Measurements from ENCODE around the gene SERPINB12. TPM values are rescaled to one million over a fixed set of nuclear protein-coding genes. Genes with fewer than 3 reads are reported as not detected.
A peak's percentile ranks its signal among the peaks of the same experiment; 100 is the strongest.

The SERPINB12 gene
- total RNA-seq, 1 experiment from 2014 or later, result not detected

- TF ChIP-seq CTCF (conservative IDR thresholded peaks at IDR 0.05), result peak; percentile 84
- H2BK5ac ChIP-seq (ENCODE audit: insufficient read length, low read length), result no peak overlapping the region
- no peak overlapping the region for H4K8ac ChIP-seq (replicated peaks; ENCODE audit: insufficient read length, low read depth, low read length)
- no peak overlapping the region for H2BK12ac ChIP-seq (ENCODE audit: insufficient read length, low read depth, low read length)
- no peak overlapping the region for H3K4ac ChIP-seq (ENCODE audit: low read depth, low read length)
- H3K27ac Mint-ChIP-seq, result no peak overlapping the region; a peak in 1 of 7 replicates
- H2AK5ac ChIP-seq (ENCODE audit: insufficient read length, low read length), result no peak overlapping the region
- no peak overlapping the region for H2BK20ac ChIP-seq (ENCODE audit: low read depth, low read length, poor library complexity, severe bottlenecking)
- no peaks in the 10 kb centered on the region for H3K36me3 Mint-ChIP-seq (ENCODE audit: insufficient read depth in 1 of 3, low read depth in 3 of 3)
- H3K9ac ChIP-seq (ENCODE audit: extremely low read depth, insufficient read length, low read length), result no peak overlapping the region
- H3K18ac ChIP-seq (ENCODE audit: insufficient read length, low read depth, low read length), result no peak overlapping the region
- no CpG with 5 or more reads among the region's 16 CpGs for WGBS (ENCODE audit: extremely low coverage, insufficient read length, low lambda C conversion rate)
- H3K27me3 Mint-ChIP-seq (ENCODE audit: low read depth), result no peaks in the 10 kb centered on the region
- no peak overlapping the region for H2BK15ac ChIP-seq (ENCODE audit: low read depth, low read length)
- no peaks in the 10 kb centered on the region for H3K79me1 ChIP-seq (ENCODE audit: insufficient read depth, low read depth, low read length, poor library complexity, severe bottlenecking)
- peak; percentile 71 for DNase-seq
- peaks cover 25 to 29% of the 10 kb centered on the region in 2 experiments for H3K4me1 Mint-ChIP-seq
- H3K14ac ChIP-seq (ENCODE audit: insufficient read depth, low read length), result no peak overlapping the region
- H3K23me2 ChIP-seq (ENCODE audit: insufficient read length, low read depth, low read length, poor library complexity, severe bottlenecking), result peaks cover 2% of the 10 kb centered on the region
- no peak overlapping the region for H3K56ac ChIP-seq (ENCODE audit: insufficient read length, low read depth, low read length)
- H3K79me2 ChIP-seq (ENCODE audit: insufficient read depth, low read length), result no peaks in the 10 kb centered on the region
- H2AFZ ChIP-seq (ENCODE audit: low read length), result peak overlapping the region; percentile 78
- peaks cover 4% of the 10 kb centered on the region; the same call in 1 of the 2 replicates for H3K4me1 ChIP-seq (ENCODE audit: insufficient read depth, low read length)
- H3K4me3 Mint-ChIP-seq, result no peak overlapping the region
- H2BK120ac ChIP-seq (ENCODE audit: low read depth, low read length, poor library complexity, severe bottlenecking), result no peak overlapping the region
- H3T11ph ChIP-seq (ENCODE audit: low read length), result no peak overlapping the region
- no peaks in the 10 kb centered on the region for H4K20me1 ChIP-seq (ENCODE audit: control insufficient read depth, insufficient read depth, insufficient read length)
- H3K27ac ChIP-seq (ENCODE audit: insufficient read length, low read depth, low read length), result no peak overlapping the region
- H3K4me2 ChIP-seq (ENCODE audit: insufficient read depth, insufficient read length, low read length), result no peak overlapping the region
- no peak overlapping the region for H4K5ac ChIP-seq (ENCODE audit: insufficient read length, low read depth, low read length)
- no peak overlapping the region for H4K91ac ChIP-seq (ENCODE audit: insufficient read length, low read depth, low read length)
- no peak overlapping the region for H3K23ac ChIP-seq (ENCODE audit: insufficient read length, low read depth, low read length)
- H3K27me3 ChIP-seq (ENCODE audit: insufficient read depth, low read length), result no peaks in the 10 kb centered on the region
- H3K9me3 ChIP-seq (ENCODE audit: control insufficient read depth, low read depth, low read length), result no peaks in the 10 kb centered on the region
- no peaks in the 10 kb centered on the region for H3K9me3 Mint-ChIP-seq
These were observed 23.8 kb upstream of the SERPINB12 start for GRCh38 chr18:63518178-63519012.
